AG08396 (cell line): Measurements from ENCODE around the gene UAP1L1.

ENCODE experiments used
- DNase-seq: peaks from one replicate; pipeline ENCODE4 v3.0.0; 2012; ENCODE audit warnings: low spot score, mixed read lengths

The UAP1L1 gene

GRCh38 chr9:137097761-137098462 lies 20.6 kb downstream of the UAP1L1 start:
- no peak for DNase-seq

GRCh38 chr9:137099231-137099630 lies 21.9 kb downstream of the UAP1L1 start:
- no peak for DNase-seq

- no peak for DNase-seq
Observed at GRCh38 chr9:137103206-137103999, 26.1 kb downstream of the UAP1L1 start.

- DNase-seq: no peak
Observed at GRCh38 chr9:137105814-137106661, 28.7 kb downstream of the UAP1L1 start.

- DNase-seq: no peak
Observed at GRCh38 chr9:137106662-137107250, 29.4 kb downstream of the UAP1L1 start.

- no peak for DNase-seq
Observed at GRCh38 chr9:137107312-137107921, 30.1 kb downstream of the UAP1L1 start.

- DNase-seq: no peak
Observed at GRCh38 chr9:137107982-137108381, 30.7 kb downstream of the UAP1L1 start.

- DNase-seq: peak; percentile 24
Observed at GRCh38 chr9:137108608-137109249, 31.4 kb downstream of the UAP1L1 start.

- no peak for DNase-seq
Observed at GRCh38 chr9:137109250-137110146, 32.2 kb downstream of the UAP1L1 start.

GRCh38 chr9:137110147-137110910 lies 33.0 kb downstream of the UAP1L1 start:
- no peak for DNase-seq

- no peak for DNase-seq
Observed at GRCh38 chr9:137110911-137111787, 33.8 kb downstream of the UAP1L1 start.

GRCh38 chr9:137111788-137112563 lies 34.7 kb downstream of the UAP1L1 start:
- no peak for DNase-seq

GRCh38 chr9:137112564-137113384 lies 35.5 kb downstream of the UAP1L1 start:
- DNase-seq: no peak

GRCh38 chr9:137113385-137114159 lies 36.3 kb downstream of the UAP1L1 start:
- peak; percentile 73 for DNase-seq

- DNase-seq: no peak
Observed at GRCh38 chr9:137114220-137114612, 36.9 kb downstream of the UAP1L1 start.
